Lower lobe of right lung (tissue), 2 donors: ENCODE data around the gene SLC16A7. TPM values are rescaled to one million over a fixed set of nuclear protein-coding genes. Genes with fewer than 3 reads are reported as not detected.

Experiments
- ATAC-seq, 2 donors: fragments of 200-7000 bp; cut with Tn5 transposase; one replicate each; pipeline ENCODE4 v1.9.1; 2020 to 2022; ENCODE audit warnings: mild to moderate bottlenecking in 2 of 2, moderate library complexity in 2 of 2
- DNase-seq: peaks from one replicate; pipeline ENCODE4 v3.0.0-alpha.2; 2020
- H3K27ac ChIP-seq: fragments of 200-600 bp; one replicate; pipeline ENCODE4 v1.8.0; 2022
- H3K27me3 ChIP-seq: fragments of 200-600 bp; one replicate; pipeline ENCODE4 v1.8.0; 2022; ENCODE audit warnings: low read depth
- H3K36me3 ChIP-seq: fragments of 200-600 bp; one replicate; pipeline ENCODE4 v1.8.0; 2022; ENCODE audit warnings: mild to moderate bottlenecking
- H3K4me1 ChIP-seq: fragments of 200-600 bp; one replicate; pipeline ENCODE4 v1.8.0; 2022
- H3K4me3 ChIP-seq: fragments of 200-600 bp; one replicate; pipeline ENCODE4 v1.8.0; 2022; ENCODE audit warnings: mild to moderate bottlenecking
- H3K9me3 ChIP-seq: fragments of 200-600 bp; one replicate; pipeline ENCODE4 v1.8.0; 2022
- CTCF ChIP-seq: fragments of 200-600 bp; IDR thresholded peaks from one replicate; pipeline ENCODE4 v1.8.0; 2022; ENCODE audit warnings: antibody characterized with exemption, mild to moderate bottlenecking
- intact Hi-C: fragments of 100-400 bp; cut with DNase I; formaldehyde crosslinking; loops from one replicate; pipeline ENCODE4 v1.11.0; 2022
- total RNA-seq: library from RNA; stranded (reverse); fragmentation: NEBNext Ultra II Directional; extraction: Animal tissue kit (Norgen Biotek cat#: 25700); gene quantifications from one replicate; pipeline ENCODE4 v1.2.1, GENCODE V29; 2021
- donor health status: DM: no; HTN: yes; CAD: no; lungs with severe emphysema.

SLC16A7 gene
- total RNA-seq, 1 donor from 2014 or later: 13.3 TPM

- H3K27ac ChIP-seq: no peak overlapping the region
- H3K4me3 ChIP-seq: no peak overlapping the region
- H3K4me1 ChIP-seq: no peaks in the 10 kb centered on the region
- H3K27me3 ChIP-seq: no peaks in the 10 kb centered on the region
- ATAC-seq (no peak), DNase-seq (no peak)
- no peaks in the 10 kb centered on the region for H3K36me3 ChIP-seq
- TF ChIP-seq CTCF: no peak
- H3K9me3 ChIP-seq: no peaks in the 10 kb centered on the region
- intact Hi-C loops: no loop called here
Measured at GRCh38 chr12:59624732-59625460, 29.1 kb downstream of the SLC16A7 start.

GRCh38 chr12:59626382-59626781, 30.6 kb downstream of the SLC16A7 start:
- Histone ChIP-seq H3K27ac (no peak overlapping the region), H3K9me3 (no peaks in the 10 kb centered on the region), H3K4me1 (no peaks in the 10 kb centered on the region), H3K4me3 (no peak overlapping the region), H3K27me3 (no peaks in the 10 kb centered on the region), H3K36me3 (no peaks in the 10 kb centered on the region)
- intact Hi-C loops: no loop called here
- TF ChIP-seq CTCF: no peak
- no peak for ATAC-seq
- DNase-seq: no peak

- intact Hi-C loops: no loop called here
- no peaks in the 10 kb centered on the region for H3K36me3 ChIP-seq
- H3K4me1 ChIP-seq: no peaks in the 10 kb centered on the region
- H3K27me3 ChIP-seq: no peaks in the 10 kb centered on the region
- no peaks in the 10 kb centered on the region for H3K9me3 ChIP-seq
- TF ChIP-seq CTCF: no peak
- no peak overlapping the region for H3K27ac ChIP-seq
- no peak for ATAC-seq
- H3K4me3 ChIP-seq: no peak overlapping the region
- DNase-seq: no peak
Measured at GRCh38 chr12:59627582-59627981, 31.8 kb downstream of the SLC16A7 start.

GRCh38 chr12:59629890-59630289, 34.1 kb downstream of the SLC16A7 start:
- intact Hi-C loops: no loop called here
- DNase-seq (no peak), ATAC-seq (no peak)
- no peak for TF ChIP-seq CTCF
- Histone ChIP-seq H3K27me3 (no peaks in the 10 kb centered on the region), H3K4me1 (no peaks in the 10 kb centered on the region), H3K27ac (no peak overlapping the region), H3K4me3 (no peak overlapping the region), H3K9me3 (no peaks in the 10 kb centered on the region), H3K36me3 (no peaks in the 10 kb centered on the region)

GRCh38 chr12:59632408-59632807, 36.6 kb downstream of the SLC16A7 start:
- Histone ChIP-seq H3K27ac (no peak overlapping the region), H3K4me3 (no peak overlapping the region), H3K4me1 (no peaks in the 10 kb centered on the region), H3K9me3 (no peaks in the 10 kb centered on the region), H3K36me3 (no peaks in the 10 kb centered on the region), H3K27me3 (no peaks in the 10 kb centered on the region)
- no peak for DNase-seq
- ATAC-seq: no peak
- intact Hi-C loops: no loop called here
- no peak for TF ChIP-seq CTCF
